GM12873 (cell line): ENCODE results near the gene GK.
A peak's percentile ranks its signal among the peaks of the same experiment; 100 is the strongest.

Experiments used
- TF ChIP-seq, protein P1 (sequence below): IDR thresholded peaks from 2 replicates; pipeline ENCODE4 v1.5.1; 2012; ENCODE audit warnings: low read depth, mild to moderate bottlenecking, moderate library complexity, low read length, control low read depth; ENCODE audit not compliant: insufficient read depth; ENCODE audit errors: missing control alignments

Gene GK

DNA sequence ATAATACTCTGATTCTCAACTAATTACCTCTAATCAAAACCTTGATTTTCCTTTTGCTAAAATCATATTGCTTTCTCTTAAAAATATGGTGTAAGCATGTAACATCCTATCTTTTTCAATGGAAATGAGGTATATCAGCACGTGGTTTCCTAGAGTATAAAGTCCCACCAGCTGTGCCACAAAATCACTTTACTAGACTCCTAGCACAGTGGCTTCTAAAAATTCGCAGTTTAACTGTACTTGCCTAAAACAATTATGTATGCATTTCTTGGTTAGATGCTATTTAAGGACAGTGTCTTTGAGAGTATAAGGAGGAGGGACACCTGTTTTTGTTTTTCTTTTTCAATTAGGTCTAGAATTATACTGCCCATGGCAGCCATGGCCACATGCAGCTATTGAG, 62.8 kb downstream of the GK start:
- TF ChIP-seq, protein P1, sequence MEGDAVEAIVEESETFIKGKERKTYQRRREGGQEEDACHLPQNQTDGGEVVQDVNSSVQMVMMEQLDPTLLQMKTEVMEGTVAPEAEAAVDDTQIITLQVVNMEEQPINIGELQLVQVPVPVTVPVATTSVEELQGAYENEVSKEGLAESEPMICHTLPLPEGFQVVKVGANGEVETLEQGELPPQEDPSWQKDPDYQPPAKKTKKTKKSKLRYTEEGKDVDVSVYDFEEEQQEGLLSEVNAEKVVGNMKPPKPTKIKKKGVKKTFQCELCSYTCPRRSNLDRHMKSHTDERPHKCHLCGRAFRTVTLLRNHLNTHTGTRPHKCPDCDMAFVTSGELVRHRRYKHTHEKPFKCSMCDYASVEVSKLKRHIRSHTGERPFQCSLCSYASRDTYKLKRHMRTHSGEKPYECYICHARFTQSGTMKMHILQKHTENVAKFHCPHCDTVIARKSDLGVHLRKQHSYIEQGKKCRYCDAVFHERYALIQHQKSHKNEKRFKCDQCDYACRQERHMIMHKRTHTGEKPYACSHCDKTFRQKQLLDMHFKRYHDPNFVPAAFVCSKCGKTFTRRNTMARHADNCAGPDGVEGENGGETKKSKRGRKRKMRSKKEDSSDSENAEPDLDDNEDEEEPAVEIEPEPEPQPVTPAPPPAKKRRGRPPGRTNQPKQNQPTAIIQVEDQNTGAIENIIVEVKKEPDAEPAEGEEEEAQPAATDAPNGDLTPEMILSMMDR: no peak

DNA sequence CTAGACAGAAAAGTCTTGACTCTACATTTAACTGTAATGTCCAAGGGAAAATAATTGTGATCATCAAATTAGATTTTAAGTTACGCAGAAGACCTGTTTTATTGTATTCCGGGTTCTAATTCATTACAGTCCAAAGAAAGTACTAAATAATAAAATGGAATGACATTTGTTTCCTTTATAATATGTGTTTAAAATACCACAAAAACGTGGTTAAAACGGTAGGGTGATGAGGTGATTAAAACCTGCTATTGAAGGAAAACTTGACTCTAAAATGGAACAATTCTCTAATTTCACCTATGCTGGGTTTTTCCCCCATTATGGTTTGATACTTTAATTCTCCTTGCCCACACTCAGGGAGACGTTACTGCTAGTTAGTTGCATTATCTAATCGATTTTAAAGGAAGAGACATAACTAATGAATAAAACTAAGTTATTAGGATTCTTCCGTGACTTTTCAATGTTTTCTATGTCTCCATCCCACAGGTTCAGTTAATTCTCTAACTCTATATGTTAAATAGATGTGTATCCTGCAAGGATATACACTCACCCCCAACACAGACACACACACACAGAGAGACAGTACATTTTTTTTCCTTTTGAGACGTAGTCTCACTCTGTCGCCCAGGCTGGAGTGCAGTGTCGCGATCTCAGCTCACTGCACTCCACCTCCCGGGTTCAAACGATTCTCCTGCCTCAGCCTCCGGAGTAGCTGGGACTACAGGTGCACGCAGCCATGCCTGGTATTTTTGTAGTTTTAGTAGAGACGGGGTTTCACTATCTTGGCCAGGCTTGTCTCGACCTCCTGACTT, 80.8 kb downstream of the GK start:
- TF ChIP-seq, protein P1: no peak

DNA sequence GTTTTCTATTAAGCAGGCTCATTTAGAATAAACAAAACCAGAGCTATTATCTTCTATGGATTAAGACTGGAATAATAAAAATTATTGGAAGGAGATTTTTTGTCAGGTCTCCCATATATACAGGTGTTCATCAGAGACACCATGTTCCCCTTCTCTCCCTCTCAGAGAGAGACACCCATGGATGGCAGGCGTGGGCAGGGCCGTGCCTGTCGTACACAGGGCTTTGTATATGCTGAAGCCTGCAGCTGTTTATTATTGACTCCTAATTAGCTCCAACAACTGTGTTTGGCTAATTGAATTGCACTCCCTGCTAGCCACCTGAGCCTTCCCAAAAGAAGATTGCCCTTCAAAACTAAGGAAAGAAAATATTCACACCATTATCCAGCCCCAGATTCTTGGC, 81.6 kb downstream of the GK start:
- TF ChIP-seq, protein P1: no peak

DNA sequence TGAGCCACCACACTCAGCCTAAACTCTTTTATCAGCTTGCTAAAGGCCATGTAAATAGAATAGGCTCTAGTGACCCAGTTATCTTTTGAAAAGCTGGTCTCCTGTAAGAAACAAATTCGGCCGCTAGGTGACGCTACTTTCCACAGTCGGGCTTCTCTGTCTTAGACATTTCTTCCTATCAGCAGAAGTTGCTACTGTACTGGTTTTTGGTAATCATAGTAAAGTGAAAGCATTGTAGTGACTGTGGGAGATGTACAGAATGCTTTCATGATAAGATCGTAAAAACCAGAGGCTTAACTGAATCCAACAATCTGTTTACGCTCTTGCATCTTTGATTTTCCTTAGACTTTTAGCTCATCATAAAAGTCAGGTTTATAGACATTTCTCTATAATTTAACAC, 82.6 kb downstream of the GK start:
- TF ChIP-seq, protein P1: peak; percentile 89

DNA sequence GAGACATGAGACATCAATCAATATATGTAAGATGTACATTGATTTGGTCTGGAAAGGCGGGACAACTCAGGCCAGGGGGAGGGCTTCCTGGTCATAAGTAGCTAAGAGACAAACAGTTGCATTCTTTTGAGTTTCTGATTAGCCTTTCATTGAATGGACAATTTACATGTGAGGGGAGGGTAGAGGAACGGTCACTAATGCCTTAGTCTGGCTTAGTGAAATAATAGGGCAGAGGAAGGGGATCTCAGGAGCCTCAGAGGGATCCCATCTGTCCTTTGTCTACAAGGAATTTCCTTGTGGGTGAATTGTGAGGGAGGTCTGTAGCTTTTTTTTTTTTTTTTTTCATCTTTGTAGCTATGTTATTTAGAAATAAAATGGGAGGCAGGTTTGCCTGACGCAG, 88.3 kb downstream of the GK start:
- TF ChIP-seq, protein P1: no peak

DNA sequence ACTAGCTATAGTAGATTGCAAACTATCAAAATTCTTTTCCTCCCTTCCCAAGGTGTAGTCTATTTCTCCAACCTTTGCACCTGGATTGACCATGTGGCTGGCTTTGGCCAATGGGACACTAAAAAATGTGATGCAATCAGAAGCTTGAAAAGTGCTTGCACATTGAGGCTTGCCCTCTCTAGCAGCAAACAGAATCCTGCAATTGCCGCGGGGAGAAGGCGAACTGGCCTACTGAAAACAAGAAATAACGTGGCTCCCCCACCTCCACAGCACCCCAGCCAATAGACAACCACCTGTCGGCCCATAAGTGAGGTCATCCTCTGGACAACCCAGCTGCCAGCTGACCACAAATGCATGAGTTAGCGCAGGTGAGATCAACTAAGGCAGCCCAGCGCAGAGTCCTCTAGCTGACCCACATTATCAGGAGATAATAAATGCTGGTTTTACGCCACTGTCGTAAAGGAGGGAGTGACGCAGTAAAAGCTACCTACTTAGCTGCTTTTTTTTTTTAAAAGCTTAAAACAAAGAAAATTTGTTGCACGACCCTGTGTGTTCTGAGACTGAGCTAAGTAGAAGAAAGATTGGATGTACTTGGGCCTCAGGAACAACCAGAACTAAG, 95.2 kb downstream of the GK start:
- TF ChIP-seq, protein P1: no peak

DNA sequence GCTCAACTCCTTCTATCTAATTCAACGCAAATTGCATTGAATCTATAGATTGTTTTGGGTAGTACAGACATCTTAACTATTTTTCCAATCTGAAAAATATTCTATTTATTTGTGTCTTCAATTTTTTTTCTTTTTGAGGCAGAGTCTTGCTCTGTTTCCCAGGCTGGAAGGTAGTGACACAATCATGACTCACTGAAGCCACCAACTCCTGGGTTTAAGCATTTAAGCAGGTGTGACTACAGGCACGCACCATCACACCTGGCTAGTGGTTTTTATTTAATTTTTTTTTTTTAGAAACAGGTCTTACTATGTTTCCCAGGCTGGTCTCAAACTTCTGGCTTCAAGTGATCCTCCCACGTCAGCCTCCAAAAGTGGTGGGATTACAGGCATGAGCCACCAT, 98.3 kb downstream of the GK start:
- TF ChIP-seq, protein P1: no peak
